Amygdala (tissue), 56 donors: ENCODE measurements around the gene TMEM218.

Experiments used
- DNase-seq, 56 donors: peaks; one replicate each; lab custom pipeline; 2025; lab: John Stamatoyannopoulos, UW

The TMEM218 gene

GRCh38 chr11:125111343-125112207, at the start of gene TMEM218:
Gene TMEM218 (minus strand): TSS chr11:125111626. CDS start chr11:125102241, 9,385 bp downstream.
- peak; percentile 73 to 100 (median 99) for DNase-seq

- no peak for DNase-seq
Measured at GRCh38 chr11:125157953-125158680, 46.7 kb upstream of the TMEM218 start.

- no peak for DNase-seq
Measured at GRCh38 chr11:125157118-125157733, 45.8 kb upstream of the TMEM218 start.

- peak in 1 of 56 donors; percentile 20 for DNase-seq
Measured at GRCh38 chr11:125156346-125157117, 45.1 kb upstream of the TMEM218 start.

- DNase-seq: no peak
Measured at GRCh38 chr11:125155767-125156166, 44.3 kb upstream of the TMEM218 start.

GRCh38 chr11:125155100-125155444, 43.6 kb upstream of the TMEM218 start:
- no peak for DNase-seq

- no peak for DNase-seq
Measured at GRCh38 chr11:125154378-125155099, 43.1 kb upstream of the TMEM218 start.

GRCh38 chr11:125153837-125154236, 42.4 kb upstream of the TMEM218 start:
- DNase-seq: no peak

- DNase-seq: no peak
Measured at GRCh38 chr11:125148743-125149142, 37.3 kb upstream of the TMEM218 start.

- DNase-seq: no peak
Measured at GRCh38 chr11:125148011-125148410, 36.6 kb upstream of the TMEM218 start.

- DNase-seq: no peak
Measured at GRCh38 chr11:125147280-125147679, 35.9 kb upstream of the TMEM218 start.

GRCh38 chr11:125146232-125146631, 34.8 kb upstream of the TMEM218 start:
- DNase-seq: no peak

- DNase-seq: peak in 25 of 56 donors; percentile 5 to 57 (median 22)
Measured at GRCh38 chr11:125141686-125142535, 30.5 kb upstream of the TMEM218 start.

- no peak for DNase-seq
Measured at GRCh38 chr11:125141178-125141577, 29.8 kb upstream of the TMEM218 start.

- DNase-seq: no peak
Measured at GRCh38 chr11:125140233-125140632, 28.8 kb upstream of the TMEM218 start.

- no peak for DNase-seq
Measured at GRCh38 chr11:125139778-125140177, 28.4 kb upstream of the TMEM218 start.

GRCh38 chr11:125138966-125139365, 27.5 kb upstream of the TMEM218 start:
- no peak for DNase-seq

- no peak for DNase-seq
Measured at GRCh38 chr11:125136001-125136400, 24.6 kb upstream of the TMEM218 start.

GRCh38 chr11:125132596-125132995, 21.2 kb upstream of the TMEM218 start:
- no peak for DNase-seq
